DMS53 (cell line): Measurements from ENCODE around the gene ALK.
A peak's percentile ranks its signal among the peaks of the same experiment; 100 is the strongest.

Experiments used
- DNase-seq: peaks from one replicate; lab custom pipeline; 2025; lab: John Stamatoyannopoulos, UW

ALK gene

GRCh38 chr2:29405266-29405665 lies 516.1 kb downstream of the ALK start:
- no peak for DNase-seq

DNA sequence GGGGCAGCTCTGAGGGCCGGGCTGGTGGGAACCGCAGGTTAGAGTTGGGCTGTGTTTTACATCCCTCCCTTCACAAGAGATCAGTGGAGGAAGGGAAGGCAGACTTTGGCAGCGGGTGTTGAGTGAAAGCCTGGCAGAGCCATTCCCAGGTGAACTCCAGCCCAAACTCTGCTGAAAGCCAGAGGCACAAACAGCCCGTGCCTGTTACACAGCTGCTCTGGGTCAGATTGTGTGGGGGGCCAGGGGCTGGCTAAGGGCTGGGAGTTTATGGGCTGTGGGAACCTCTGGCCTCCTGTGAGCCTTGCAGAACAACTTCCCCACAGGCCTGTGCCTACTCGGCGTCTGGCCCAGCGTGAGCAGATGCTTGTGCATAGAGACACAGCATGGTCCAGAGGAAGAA lies 519.4 kb downstream of the ALK start:
- DNase-seq: no peak

DNA sequence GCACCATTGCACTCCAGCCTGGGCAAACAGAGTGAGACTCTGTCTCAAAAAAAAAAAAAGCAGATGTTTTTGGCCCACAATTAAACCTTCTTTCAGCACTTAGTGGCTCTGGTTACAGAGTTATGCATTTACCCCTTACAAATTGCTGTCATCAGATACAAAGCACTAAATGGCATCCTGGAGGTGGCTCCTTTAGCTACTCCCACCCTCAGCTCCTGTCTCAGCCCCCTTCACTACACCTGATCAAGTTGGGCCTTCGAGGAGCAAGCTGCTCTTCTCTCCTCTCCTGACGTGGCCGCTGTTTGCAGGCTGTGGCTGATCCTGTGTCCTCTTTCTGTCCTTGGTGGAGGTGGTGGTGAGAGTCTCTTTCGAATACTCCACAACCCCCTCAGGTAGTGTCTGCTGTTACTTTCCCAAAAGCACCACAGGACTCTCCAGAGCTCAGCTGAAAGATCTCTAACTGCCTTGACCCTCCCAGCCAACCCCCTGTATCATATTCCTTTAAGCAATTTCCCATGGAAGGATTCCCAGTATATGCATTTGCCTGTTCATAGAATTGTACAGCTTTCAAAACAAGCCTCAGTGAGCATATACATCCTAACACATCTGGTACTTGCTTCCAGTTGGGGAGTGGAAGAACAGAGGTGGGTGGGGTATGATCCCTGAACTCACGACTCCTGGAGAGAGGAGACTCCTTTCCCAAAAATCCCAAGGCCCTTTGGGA lies 520.3 kb downstream of the ALK start:
- no peak for DNase-seq

DNA sequence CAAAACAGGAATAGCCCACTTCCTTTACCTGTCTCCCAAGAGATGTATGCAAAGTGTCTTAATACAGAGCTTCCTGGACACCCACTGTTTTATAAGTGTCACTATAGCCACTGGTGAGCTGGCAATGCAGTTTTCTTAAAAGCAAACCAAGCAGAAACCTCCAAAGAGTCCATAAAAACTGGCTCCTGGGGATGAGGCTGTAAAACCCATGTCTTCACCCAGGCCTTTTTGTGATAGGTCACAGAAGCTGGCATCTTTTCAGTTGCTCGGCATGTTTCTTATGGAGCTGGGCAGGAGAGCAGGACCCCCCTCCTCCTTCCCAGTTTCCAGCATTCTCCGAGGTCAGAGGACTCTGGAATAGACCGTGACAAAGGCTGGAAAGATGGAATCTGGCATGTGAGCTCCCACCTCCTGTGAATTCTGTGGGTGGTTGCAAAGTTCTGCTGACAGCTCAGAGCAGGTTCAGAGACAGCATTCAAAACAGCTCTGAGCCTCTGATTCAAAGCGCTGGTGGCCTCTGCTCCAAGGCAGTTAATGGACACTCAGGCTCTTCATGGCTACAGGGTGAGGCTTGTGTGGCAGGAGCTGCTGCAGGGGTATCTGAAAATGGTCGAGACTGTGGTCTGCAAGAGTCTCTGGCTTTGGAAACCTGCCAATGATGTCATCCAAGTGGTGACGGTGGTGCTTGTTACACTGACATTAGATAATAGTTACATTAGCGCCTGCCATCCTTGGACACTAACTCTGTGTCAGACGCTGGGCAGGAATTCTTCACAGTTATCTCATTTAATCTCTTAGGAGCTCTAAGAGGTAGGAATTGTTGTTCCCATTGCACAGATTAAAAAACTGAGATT lies 522.8 kb downstream of the ALK start:
- peak; percentile 13 for DNase-seq

DNA sequence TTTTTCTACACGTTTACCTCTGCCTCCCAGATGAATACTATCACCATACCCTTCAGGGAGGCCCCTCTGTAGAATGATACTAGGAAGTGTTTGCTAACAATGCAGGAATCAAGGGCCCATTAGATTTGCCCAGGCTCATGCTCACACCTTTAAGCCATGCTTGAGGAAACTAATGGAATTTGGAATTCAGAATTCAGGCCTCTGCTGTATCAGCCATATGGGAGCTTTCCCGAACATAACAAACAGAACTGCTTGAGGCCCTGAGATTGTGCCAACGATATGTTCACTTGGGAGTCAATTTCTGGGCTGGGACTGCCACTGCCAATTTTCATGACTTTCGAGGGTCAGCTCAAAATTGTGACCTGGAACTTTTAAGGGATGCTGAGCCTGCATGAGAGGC lies 523.7 kb downstream of the ALK start:
- no peak for DNase-seq

- DNase-seq: no peak
Measured at GRCh38 chr2:29397039-29397438, 524.3 kb downstream of the ALK start.

- no peak for DNase-seq
Measured at GRCh38 chr2:29394981-29395350, 526.4 kb downstream of the ALK start.

GRCh38 chr2:29394311-29394980 lies 526.9 kb downstream of the ALK start:
- DNase-seq: no peak

DNA sequence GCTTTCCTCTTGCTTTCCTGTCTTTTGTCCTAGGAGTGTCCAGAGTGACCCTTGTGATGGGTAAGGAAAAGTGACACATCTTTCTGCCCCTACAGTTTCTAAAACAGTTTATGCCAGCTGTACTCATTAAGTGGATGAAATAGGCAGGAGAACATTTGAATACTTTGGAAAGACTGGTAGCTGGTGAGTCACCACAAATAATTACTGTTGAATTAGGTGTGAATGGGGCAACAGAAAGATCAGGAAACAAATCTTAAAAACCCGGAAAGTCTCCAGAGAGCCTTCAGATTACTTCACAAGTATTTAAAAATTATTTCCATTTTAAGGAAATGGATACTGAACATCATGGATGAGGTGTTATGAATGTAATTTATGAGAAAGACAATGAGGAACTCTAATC lies 527.7 kb downstream of the ALK start:
- DNase-seq: peak; percentile 4

DNA sequence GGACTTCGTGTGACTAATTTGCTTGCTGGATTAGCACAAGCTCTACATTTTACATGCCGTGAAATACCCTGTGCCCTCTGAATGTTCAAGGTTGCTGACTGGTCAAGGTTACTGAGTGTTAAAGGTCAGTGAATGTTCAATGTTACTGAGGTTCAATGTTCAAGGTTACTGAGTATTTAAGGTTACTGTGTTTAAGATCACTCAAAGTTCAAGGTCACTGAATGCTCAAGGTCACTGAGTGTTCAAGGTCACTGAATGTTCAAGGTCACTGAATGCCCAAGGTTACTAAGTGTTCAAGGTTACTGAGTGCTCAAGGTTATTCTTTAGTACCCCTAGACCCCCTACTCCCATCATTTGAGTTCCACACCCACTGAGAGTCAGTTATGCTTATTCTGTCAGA lies 528.6 kb downstream of the ALK start:
- no peak for DNase-seq

- no peak for DNase-seq
Measured at GRCh38 chr2:29390136-29390535, 531.2 kb downstream of the ALK start.

GRCh38 chr2:29389686-29390085 lies 531.7 kb downstream of the ALK start:
- no peak for DNase-seq

DNA sequence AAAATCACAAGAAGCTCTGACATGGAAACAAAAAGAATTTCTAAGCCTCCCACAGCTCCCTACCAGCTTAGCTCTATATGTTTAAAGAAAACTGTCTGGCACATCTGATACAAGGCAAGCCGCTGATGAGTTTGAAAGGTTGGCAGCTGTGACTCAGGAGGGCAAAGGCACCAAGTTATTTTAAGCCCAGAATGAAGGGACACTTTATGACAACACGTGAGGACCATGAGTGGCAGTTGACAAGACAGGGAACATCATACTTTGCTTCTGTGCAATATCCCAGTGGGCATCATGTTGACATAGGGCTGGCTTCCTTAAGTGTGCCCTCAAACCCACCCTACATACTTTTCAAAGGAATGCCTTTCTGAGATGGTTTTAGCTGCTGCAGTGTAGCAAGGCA lies 533.3 kb downstream of the ALK start:
- no peak for DNase-seq

DNA sequence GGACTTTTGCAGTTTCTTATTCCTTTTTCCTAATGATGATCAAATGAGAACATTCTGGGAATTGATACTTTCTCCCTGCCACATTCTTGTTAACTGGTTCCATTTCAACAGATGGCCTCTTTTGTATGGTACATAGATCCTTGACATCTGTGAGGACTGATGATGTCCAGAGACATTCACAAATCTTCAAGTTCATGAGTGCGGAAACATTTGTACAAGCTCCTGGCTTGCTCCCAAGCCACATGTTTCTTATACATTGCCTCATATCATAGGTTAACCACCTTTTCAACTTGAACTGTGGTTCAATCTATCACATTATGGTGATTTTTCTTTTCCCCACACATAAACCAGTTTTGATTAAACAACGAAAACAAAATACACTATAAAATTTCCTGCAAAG lies 538.9 kb downstream of the ALK start:
- DNase-seq: no peak

DNA sequence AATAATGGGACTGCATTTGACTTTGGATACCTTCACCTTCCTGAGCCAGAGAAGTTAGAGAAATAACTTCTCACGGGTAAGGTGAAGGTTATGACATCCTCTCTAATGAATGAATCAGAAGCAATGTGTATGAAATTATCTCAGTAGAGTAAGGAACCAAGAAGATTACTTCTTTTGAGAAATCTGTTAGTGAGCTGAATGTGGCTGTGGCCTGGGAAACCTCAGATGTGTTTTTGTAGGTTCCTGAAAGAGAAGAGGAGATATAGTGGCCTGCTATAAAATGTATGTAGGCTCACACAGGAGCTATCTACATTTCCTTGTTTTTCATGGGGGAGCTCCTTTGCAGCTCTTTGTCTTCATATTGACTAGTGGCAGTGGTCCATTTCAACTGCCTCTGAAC lies 543.6 kb downstream of the ALK start:
- no peak for DNase-seq

DNA sequence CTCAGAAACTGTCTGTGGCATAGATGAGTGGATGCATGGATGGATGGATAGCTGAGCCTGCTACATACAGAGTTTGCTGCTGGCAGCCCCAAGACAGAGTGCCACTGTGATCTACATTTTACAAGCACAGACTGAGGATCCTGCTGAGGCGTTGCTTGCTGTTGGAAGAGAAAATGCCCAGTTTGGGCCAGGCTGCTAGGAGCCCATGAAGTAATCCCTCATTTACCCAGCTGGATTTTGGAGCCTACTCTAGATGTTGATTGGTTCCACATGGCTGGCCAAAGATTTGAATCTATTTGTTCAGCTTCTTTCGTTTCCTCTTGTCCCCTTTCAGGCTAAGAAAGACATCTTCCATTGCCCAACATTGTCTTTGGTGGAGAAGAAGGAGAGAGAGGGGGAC lies 544.8 kb downstream of the ALK start:
- DNase-seq: no peak

- DNase-seq: no peak
Measured at GRCh38 chr2:29375843-29376242, 545.5 kb downstream of the ALK start.

DNA sequence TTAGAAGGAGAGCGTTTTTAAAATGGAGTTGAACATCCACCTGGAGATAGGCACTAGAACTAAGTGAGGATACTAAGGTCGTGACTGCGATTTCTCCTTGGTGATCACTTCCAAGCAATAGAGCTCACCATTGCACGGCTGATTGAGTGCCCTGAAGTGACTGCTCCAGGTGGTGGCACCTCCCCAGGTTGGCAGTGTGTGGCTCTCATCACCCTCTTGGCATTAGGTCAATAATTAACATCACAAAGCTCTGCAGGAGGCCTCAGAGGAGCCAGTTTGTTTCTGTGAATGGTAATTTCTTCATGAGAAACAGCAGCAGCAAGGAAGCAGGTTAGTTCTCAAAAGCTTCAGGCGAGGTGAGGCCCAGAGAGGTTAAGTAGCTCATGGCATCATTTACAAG lies 546.6 kb downstream of the ALK start:
- DNase-seq: peak; percentile 73

GRCh38 chr2:29373870-29374269 lies 547.5 kb downstream of the ALK start:
- DNase-seq: no peak

GRCh38 chr2:29372185-29372584 lies 549.2 kb downstream of the ALK start:
- DNase-seq: peak; percentile 48

DNA sequence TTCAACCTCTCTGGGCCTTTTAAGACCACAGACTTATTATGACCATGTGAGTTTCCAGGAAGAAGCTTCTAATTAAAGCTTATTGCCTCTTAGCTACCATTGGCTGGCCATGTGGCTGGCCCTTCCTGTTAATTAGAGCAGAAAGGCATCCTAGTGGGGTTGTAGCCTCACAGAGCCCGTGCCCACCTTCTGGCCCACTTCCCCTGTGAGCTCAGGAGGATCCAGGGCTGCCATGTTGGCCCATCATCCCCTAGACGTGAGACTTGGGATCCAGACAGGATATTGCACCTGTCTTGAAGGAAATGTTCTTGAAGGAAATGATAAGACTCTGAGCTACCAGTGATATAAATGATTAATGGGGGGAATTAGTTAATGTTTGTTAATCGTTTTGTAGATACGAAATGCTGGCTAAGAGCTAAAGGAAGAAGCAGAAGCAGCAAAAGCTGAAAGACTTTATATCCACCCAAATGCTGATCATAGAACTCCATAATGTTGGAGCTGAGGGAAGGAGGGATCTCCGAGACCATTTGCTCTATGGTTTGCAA lies 550.7 kb downstream of the ALK start:
- no peak for DNase-seq

DNA sequence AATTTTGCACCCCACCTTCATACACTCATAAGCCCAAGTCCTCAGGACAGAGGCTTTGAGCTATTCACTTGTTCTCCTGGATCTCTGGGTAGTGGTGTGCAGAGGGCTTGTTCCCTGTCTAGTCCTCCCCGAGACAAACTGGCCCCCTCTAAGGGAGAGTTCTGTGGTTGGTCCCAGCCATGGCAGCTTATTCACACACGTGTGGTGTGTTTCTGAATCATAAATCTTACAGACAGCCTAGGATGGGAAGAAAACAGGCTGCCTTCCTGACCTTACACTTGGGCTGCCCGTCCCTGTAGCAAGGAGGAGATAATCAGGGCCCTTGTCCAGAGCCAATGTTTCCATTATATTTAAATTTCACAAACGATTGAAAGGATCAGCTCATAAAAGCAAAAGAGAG lies 551.2 kb downstream of the ALK start:
- DNase-seq: no peak

DNA sequence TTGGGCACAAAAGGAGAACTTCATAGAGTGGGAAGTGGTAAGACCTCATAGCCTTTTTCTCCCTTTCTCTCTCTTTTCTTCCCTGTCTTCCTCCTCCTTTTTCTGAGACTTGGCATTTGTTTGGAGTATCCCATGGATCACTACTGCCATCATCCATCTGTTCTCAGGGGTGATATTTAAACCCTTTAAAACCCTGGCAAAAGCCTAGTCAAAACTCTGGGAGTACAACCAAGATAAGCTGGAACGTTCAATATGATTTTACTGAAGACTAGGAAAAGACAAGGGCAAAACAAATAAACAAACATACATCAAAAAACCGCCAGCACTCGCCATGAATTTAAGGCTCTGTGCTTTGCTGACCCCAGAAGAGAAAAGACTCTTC lies 552.7 kb downstream of the ALK start:
- no peak for DNase-seq
